HG02588 (cell line): ENCODE measurements around the gene TAF11L4.
"Not testable (repeated sequence)": the region's sequence is repeated elsewhere in the genome, so short reads cannot be mapped to it uniquely, and the experiment has no call there.

Experiments
- ATAC-seq: cut with Tn5 transposase; IDR thresholded peaks from one replicate; pipeline ENCODE4 v1.9.1; 2021; ENCODE audit warnings: mild to moderate bottlenecking, moderate library complexity; ENCODE audit not compliant: unreplicated experiment

TAF11L4 gene

GRCh38 chr5:17521501-17521900 lies at the start of gene TAF11L4:
Gene TAF11L4, plus strand, starts transcription at chr5:17521801.
- not testable (repeated sequence) for ATAC-seq

- ATAC-seq, result not testable (repeated sequence)
Observed at GRCh38 chr5:17475064-17475463, 46.5 kb upstream of the TAF11L4 start.

- ATAC-seq, result no peak
Observed at GRCh38 chr5:17477043-17477442, 44.6 kb upstream of the TAF11L4 start.

GRCh38 chr5:17477573-17478265 lies 43.9 kb upstream of the TAF11L4 start:
- no peak for ATAC-seq

GRCh38 chr5:17481378-17481777 lies 40.2 kb upstream of the TAF11L4 start:
- no peak for ATAC-seq

GRCh38 chr5:17482790-17483189 lies 38.8 kb upstream of the TAF11L4 start:
- no peak for ATAC-seq

GRCh38 chr5:17486464-17487173 lies 35.0 kb upstream of the TAF11L4 start:
- ATAC-seq, result not testable (repeated sequence)

GRCh38 chr5:17487174-17487512 lies 34.5 kb upstream of the TAF11L4 start:
- ATAC-seq, result no peak

- ATAC-seq, result not testable (repeated sequence)
Observed at GRCh38 chr5:17491257-17491656, 30.3 kb upstream of the TAF11L4 start.

GRCh38 chr5:17492770-17493169 lies 28.8 kb upstream of the TAF11L4 start:
- ATAC-seq, result no peak

- no peak for ATAC-seq
Observed at GRCh38 chr5:17497446-17497845, 24.2 kb upstream of the TAF11L4 start.

- not testable (repeated sequence) for ATAC-seq
Observed at GRCh38 chr5:17497931-17498330, 23.7 kb upstream of the TAF11L4 start, which contains the start of gene TAF11L2. Gene TAF11L2, plus strand, starts transcription at chr5:17498231.

GRCh38 chr5:17511775-17512325 lies 9.8 kb upstream of the TAF11L4 start:
- no peak for ATAC-seq

- not testable (repeated sequence) for ATAC-seq
Observed at GRCh38 chr5:17517526-17517925, 4.1 kb upstream of the TAF11L4 start.

- not testable (repeated sequence) for ATAC-seq
Observed at GRCh38 chr5:17518067-17518466, 3.5 kb upstream of the TAF11L4 start, which contains the start of gene TAF11L3. Gene TAF11L3, plus strand, starts transcription at chr5:17518367.

- not testable (repeated sequence) for ATAC-seq
Observed at GRCh38 chr5:17519508-17519907, 2.1 kb upstream of the TAF11L4 start.

GRCh38 chr5:17524935-17525334 lies 3.3 kb downstream of the TAF11L4 start, which contains the start of gene TAF11L5:
Gene TAF11L5, plus strand, starts transcription at chr5:17525235.
- ATAC-seq, result not testable (repeated sequence)

GRCh38 chr5:17526504-17526903 lies 4.9 kb downstream of the TAF11L4 start:
- ATAC-seq, result not testable (repeated sequence)

GRCh38 chr5:17528369-17528768 lies 6.8 kb downstream of the TAF11L4 start, which contains the start of gene TAF11L6:
Gene TAF11L6, plus strand, starts transcription at chr5:17528669.
- ATAC-seq, result not testable (repeated sequence)
